Vagina (tissue), 2 donors: ENCODE measurements around the gene NAV1.

Experiments
- POLR2A ChIP-seq, 2 donors: fragments of 450-650 bp; IDR thresholded peaks; one replicate each; pipeline ENCODE4 v1.6.1; 2017; ENCODE audit warnings: antibody characterized with exemption in 2 of 2, mild to moderate bottlenecking in 2 of 2, moderate library complexity in 2 of 2
- TF ChIP-seq, protein P1 (sequence below), 3 experiments: fragments of 450-650 bp in 2 of 3; fragments of 200-600 bp in 1 of 3; sonication (generic) in 1 of 3; IDR thresholded peaks; one replicate each; pipeline ENCODE4 v1.5.1; 2017 to 2019; ENCODE audit warnings: antibody characterized with exemption in 3 of 3, mild to moderate bottlenecking in 2 of 3, moderate library complexity in 2 of 3

DNA sequence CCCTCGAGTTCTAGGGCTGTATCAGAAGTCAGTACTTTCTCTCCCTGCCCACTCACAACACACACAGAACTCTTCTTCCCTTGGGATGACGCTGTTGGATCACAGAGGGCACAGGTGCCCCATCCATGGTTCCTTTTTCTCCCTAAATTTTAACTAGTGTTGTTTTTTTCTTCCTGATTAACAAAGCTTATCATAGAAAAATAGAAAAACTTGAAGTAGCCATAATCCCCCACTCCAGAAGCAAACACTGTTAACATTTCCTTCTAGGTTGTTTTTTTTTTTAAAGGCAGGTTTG, 27.5 kb downstream of the NAV1 start:
- TF ChIP-seq POLR2A (IDR thresholded peaks at IDR 0.05): no peak
- TF ChIP-seq, protein P1, sequence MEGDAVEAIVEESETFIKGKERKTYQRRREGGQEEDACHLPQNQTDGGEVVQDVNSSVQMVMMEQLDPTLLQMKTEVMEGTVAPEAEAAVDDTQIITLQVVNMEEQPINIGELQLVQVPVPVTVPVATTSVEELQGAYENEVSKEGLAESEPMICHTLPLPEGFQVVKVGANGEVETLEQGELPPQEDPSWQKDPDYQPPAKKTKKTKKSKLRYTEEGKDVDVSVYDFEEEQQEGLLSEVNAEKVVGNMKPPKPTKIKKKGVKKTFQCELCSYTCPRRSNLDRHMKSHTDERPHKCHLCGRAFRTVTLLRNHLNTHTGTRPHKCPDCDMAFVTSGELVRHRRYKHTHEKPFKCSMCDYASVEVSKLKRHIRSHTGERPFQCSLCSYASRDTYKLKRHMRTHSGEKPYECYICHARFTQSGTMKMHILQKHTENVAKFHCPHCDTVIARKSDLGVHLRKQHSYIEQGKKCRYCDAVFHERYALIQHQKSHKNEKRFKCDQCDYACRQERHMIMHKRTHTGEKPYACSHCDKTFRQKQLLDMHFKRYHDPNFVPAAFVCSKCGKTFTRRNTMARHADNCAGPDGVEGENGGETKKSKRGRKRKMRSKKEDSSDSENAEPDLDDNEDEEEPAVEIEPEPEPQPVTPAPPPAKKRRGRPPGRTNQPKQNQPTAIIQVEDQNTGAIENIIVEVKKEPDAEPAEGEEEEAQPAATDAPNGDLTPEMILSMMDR (IDR thresholded peaks at IDR 0.05): no peak
